ENCODE data around the gene TMEM259.

The TMEM259 gene

GRCh38 chr19:1004803-1005664, 15.9 kb downstream of the TMEM259 start:
- Histone ChIP-seq H3K9me3 (ENCODE audit: control insufficient read depth, insufficient read depth, low read depth, low read length) (no peaks in the 10 kb centered on the region), H3K4me3 (ENCODE audit: low read depth, low read length) (no peak overlapping the region), H3K36me3 (ENCODE audit: control insufficient read depth, insufficient read depth, low read length) (peaks cover 13% of the 10 kb centered on the region), H3K4me1 (ENCODE audit: control insufficient read depth, insufficient read depth, low read length) (no peaks in the 10 kb centered on the region), H3K27ac (ENCODE audit: low read depth, low read length) (no peak overlapping the region), H3K27me3 (ENCODE audit: control insufficient read depth, insufficient read depth, low read length) (peaks cover 26% of the 10 kb centered on the region), H3K9ac (ENCODE audit: low read length) (no peak overlapping the region)

GRCh38 chr19:1004204-1004802, 16.6 kb downstream of the TMEM259 start:
- Histone ChIP-seq H3K4me3 (ENCODE audit: low read depth, low read length) (no peak overlapping the region), H3K27ac (ENCODE audit: low read depth, low read length) (no peak overlapping the region), H3K9ac (ENCODE audit: low read length) (no peak overlapping the region), H3K9me3 (ENCODE audit: control insufficient read depth, insufficient read depth, low read depth, low read length) (no peaks in the 10 kb centered on the region), H3K36me3 (ENCODE audit: control insufficient read depth, insufficient read depth, low read length) (peaks cover 6% of the 10 kb centered on the region), H3K27me3 (ENCODE audit: control insufficient read depth, insufficient read depth, low read length) (peaks cover 31% of the 10 kb centered on the region), H3K4me1 (ENCODE audit: control insufficient read depth, insufficient read depth, low read length) (no peaks in the 10 kb centered on the region)

GRCh38 chr19:1003283-1003682, 17.6 kb downstream of the TMEM259 start:
- Histone ChIP-seq H3K4me1 (ENCODE audit: control insufficient read depth, insufficient read depth, low read length) (no peaks in the 10 kb centered on the region), H3K36me3 (ENCODE audit: control insufficient read depth, insufficient read depth, low read length) (peaks cover under 1% of the 10 kb centered on the region; the same call in 1 of the 2 replicates), H3K4me3 (ENCODE audit: low read depth, low read length) (no peak overlapping the region), H3K27me3 (ENCODE audit: control insufficient read depth, insufficient read depth, low read length) (peaks cover 41% of the 10 kb centered on the region), H3K9ac (ENCODE audit: low read length) (no peak overlapping the region), H3K27ac (ENCODE audit: low read depth, low read length) (no peak overlapping the region), H3K9me3 (ENCODE audit: control insufficient read depth, insufficient read depth, low read depth, low read length) (no peaks in the 10 kb centered on the region)

GRCh38 chr19:1002600-1002999, 18.3 kb downstream of the TMEM259 start:
- Histone ChIP-seq H3K4me1 (ENCODE audit: control insufficient read depth, insufficient read depth, low read length) (no peaks in the 10 kb centered on the region), H3K9ac (ENCODE audit: low read length) (no peak overlapping the region), H3K27me3 (ENCODE audit: control insufficient read depth, insufficient read depth, low read length) (peaks cover 48% of the 10 kb centered on the region), H3K27ac (ENCODE audit: low read depth, low read length) (no peak overlapping the region), H3K36me3 (ENCODE audit: control insufficient read depth, insufficient read depth, low read length) (no peaks in the 10 kb centered on the region), H3K9me3 (ENCODE audit: control insufficient read depth, insufficient read depth, low read depth, low read length) (no peaks in the 10 kb centered on the region), H3K4me3 (ENCODE audit: low read depth, low read length) (no peak overlapping the region)

GRCh38 chr19:1001538-1002166, 19.3 kb downstream of the TMEM259 start:
- peaks cover 56% of the 10 kb centered on the region for H3K27me3 ChIP-seq (ENCODE audit: control insufficient read depth, insufficient read depth, low read length)

GRCh38 chr19:1000591-1001537, 20.1 kb downstream of the TMEM259 start:
- peak overlapping the region; percentile 60 for H3K4me3 ChIP-seq (ENCODE audit: low read depth, low read length)
- no peak overlapping the region for H3K9ac ChIP-seq (ENCODE audit: low read length)
- H3K27me3 ChIP-seq (ENCODE audit: control insufficient read depth, insufficient read depth, low read length) = peaks cover 64% of the 10 kb centered on the region

More at GRCh38 chr19:1001538-1002166, 19.3 kb downstream of the TMEM259 start:
- Histone ChIP-seq H3K4me1 (ENCODE audit: control insufficient read depth, insufficient read depth, low read length) (0 out of 2 replicates have a peak, but pooled peaks cover under 1% of the 10 kb centered on the region), H3K4me3 (ENCODE audit: low read depth, low read length) (peak overlapping the region; percentile 60), H3K9ac (ENCODE audit: low read length) (no peak overlapping the region), H3K27ac (ENCODE audit: low read depth, low read length) (no peak overlapping the region), H3K36me3 (ENCODE audit: control insufficient read depth, insufficient read depth, low read length) (no peaks in the 10 kb centered on the region), H3K9me3 (ENCODE audit: control insufficient read depth, insufficient read depth, low read depth, low read length) (no peaks in the 10 kb centered on the region)

GRCh38 chr19:1000095-1000494, 20.8 kb downstream of the TMEM259 start, which contains the start of gene GRIN3B:
Gene GRIN3B (plus strand): TSS chr19:1000419. CDS start chr19:1000438, 19 bp downstream.
- no peaks in the 10 kb centered on the region for H3K9me3 ChIP-seq (ENCODE audit: control insufficient read depth, insufficient read depth, low read depth, low read length)
- no peak within 1 kb of the TSS for H3K9ac ChIP-seq (ENCODE audit: low read length)
- H3K4me3 ChIP-seq (ENCODE audit: low read depth, low read length) = peak within 1 kb of the TSS; percentile 67
- no peak within 1 kb of the TSS for H3K27ac ChIP-seq (ENCODE audit: low read depth, low read length)
- peaks cover 68% of the 10 kb centered on the region for H3K27me3 ChIP-seq (ENCODE audit: control insufficient read depth, insufficient read depth, low read length)
- peaks cover 9% of the 10 kb centered on the region for H3K4me1 ChIP-seq (ENCODE audit: control insufficient read depth, insufficient read depth, low read length)
- H3K36me3 ChIP-seq (ENCODE audit: control insufficient read depth, insufficient read depth, low read length) = no peaks in the 10 kb centered on the region; the same call in 1 of the 2 replicates

More at GRCh38 chr19:1000591-1001537, 20.1 kb downstream of the TMEM259 start:
- H3K9me3 ChIP-seq (ENCODE audit: control insufficient read depth, insufficient read depth, low read depth, low read length) = no peaks in the 10 kb centered on the region
- no peaks in the 10 kb centered on the region for H3K36me3 ChIP-seq (ENCODE audit: control insufficient read depth, insufficient read depth, low read length)
- peaks cover 8% of the 10 kb centered on the region for H3K4me1 ChIP-seq (ENCODE audit: control insufficient read depth, insufficient read depth, low read length)
- H3K27ac ChIP-seq (ENCODE audit: low read depth, low read length) = no peak overlapping the region

- no peak overlapping the region for H3K4me3 ChIP-seq (ENCODE audit: low read depth, low read length)
- peaks cover 68% of the 10 kb centered on the region for H3K27me3 ChIP-seq (ENCODE audit: control insufficient read depth, insufficient read depth, low read length)
- peaks cover 9% of the 10 kb centered on the region for H3K4me1 ChIP-seq (ENCODE audit: control insufficient read depth, insufficient read depth, low read length)
- no peaks in the 10 kb centered on the region; the same call in 1 of the 2 replicates for H3K36me3 ChIP-seq (ENCODE audit: control insufficient read depth, insufficient read depth, low read length)
- no peaks in the 10 kb centered on the region for H3K9me3 ChIP-seq (ENCODE audit: control insufficient read depth, insufficient read depth, low read depth, low read length)
- H3K27ac ChIP-seq (ENCODE audit: low read depth, low read length) = no peak overlapping the region
- H3K9ac ChIP-seq (ENCODE audit: low read length) = no peak overlapping the region
Observed at GRCh38 chr19:999379-999719, 21.6 kb downstream of the TMEM259 start.

- Histone ChIP-seq H3K9ac (ENCODE audit: low read length) (no peak overlapping the region), H3K4me3 (ENCODE audit: low read depth, low read length) (no peak overlapping the region), H3K27me3 (ENCODE audit: control insufficient read depth, insufficient read depth, low read length) (peaks cover 62% of the 10 kb centered on the region)
Observed at GRCh38 chr19:998064-998463, 22.9 kb downstream of the TMEM259 start.

GRCh38 chr19:996051-996838, 24.7 kb downstream of the TMEM259 start:
- H3K4me3 ChIP-seq (ENCODE audit: low read depth, low read length) = peak overlapping the region; percentile 22; the same call in 1 of the 2 replicates

More at GRCh38 chr19:998064-998463, 22.9 kb downstream of the TMEM259 start:
- H3K9me3 ChIP-seq (ENCODE audit: control insufficient read depth, insufficient read depth, low read depth, low read length) = no peaks in the 10 kb centered on the region
- peaks cover 7% of the 10 kb centered on the region for H3K36me3 ChIP-seq (ENCODE audit: control insufficient read depth, insufficient read depth, low read length)
- H3K4me1 ChIP-seq (ENCODE audit: control insufficient read depth, insufficient read depth, low read length) = peaks cover 9% of the 10 kb centered on the region
- no peak overlapping the region for H3K27ac ChIP-seq (ENCODE audit: low read depth, low read length)

More at GRCh38 chr19:996051-996838, 24.7 kb downstream of the TMEM259 start:
- no peaks in the 10 kb centered on the region for H3K9me3 ChIP-seq (ENCODE audit: control insufficient read depth, insufficient read depth, low read depth, low read length)
- H3K4me1 ChIP-seq (ENCODE audit: control insufficient read depth, insufficient read depth, low read length) = peaks cover 9% of the 10 kb centered on the region
- peaks cover 10% of the 10 kb centered on the region for H3K36me3 ChIP-seq (ENCODE audit: control insufficient read depth, insufficient read depth, low read length)
- no peak overlapping the region for H3K9ac ChIP-seq (ENCODE audit: low read length)
- no peak overlapping the region for H3K27ac ChIP-seq (ENCODE audit: low read depth, low read length)
- H3K27me3 ChIP-seq (ENCODE audit: control insufficient read depth, insufficient read depth, low read length) = peaks cover 53% of the 10 kb centered on the region
